K562 (cell line): ENCODE data around the gene ZNF48. TPM values are rescaled to one million over a fixed set of nuclear protein-coding genes. Genes with fewer than 3 reads are reported as not detected.

Experiments
- HIVEP1 ChIP-seq: fragments of 250-450 bp; sonication (Bioruptor Pico); IDR thresholded peaks from 2 replicates; pipeline ENCODE4 v1.4.0; 2020; ENCODE audit warnings: mild to moderate bottlenecking
- MAFG ChIP-seq: fragments of 450-650 bp; conservative IDR thresholded peaks from 2 replicates; pipeline ENCODE4 v1.6.1; 2016; ENCODE audit warnings: missing genetic modification characterization, missing compliant biosample characterization
- MTA1 ChIP-seq: fragments of 450-650 bp; IDR thresholded peaks from 2 replicates; pipeline ENCODE4 v1.6.1; 2017; ENCODE audit warnings: borderline replicate concordance
- MYBL2 ChIP-seq, 2 experiments: fragments of 450-650 bp in 1 of 2; sonication (generic) in 1 of 2; formaldehyde crosslinking in 1 of 2; IDR thresholded peaks; 2 replicates each; pipeline versions ENCODE4 v1.6.1 to v1.8.1; 2017 to 2022; ENCODE audit warnings: borderline replicate concordance in 1 of 2, inconsistent platforms in 1 of 2, low read depth in 1 of 2, mild to moderate bottlenecking in 1 of 2, missing genetic modification reagents in 1 of 2, moderate library complexity in 1 of 2
- STAT5B ChIP-seq: fragments of 250-450 bp; sonication (Bioruptor Pico); IDR thresholded peaks from 2 replicates; pipeline ENCODE4 v1.8.0; 2021; ENCODE audit warnings: mild to moderate bottlenecking, inconsistent platforms
- ZNF3 ChIP-seq: fragments of 250-450 bp; sonication (Bioruptor Pico); IDR thresholded peaks from 2 replicates; pipeline ENCODE4 v1.5.0; 2021; ENCODE audit warnings: mild to moderate bottlenecking, moderate library complexity
- ZNF717 ChIP-seq: fragments of 250-450 bp; sonication (Bioruptor Pico); IDR thresholded peaks from 2 replicates; pipeline ENCODE4 v1.5.0; 2021
- polyA plus RNA-seq, 8 experiments: library from polyadenylated mRNA; depleted of rRNA in 4 of 8; stranded (reverse) in 5 of 8; unstranded in 3 of 8; fragments of >200 nt; fragmentation: Nextera tagmentation in 2 of 8; fragmentation: Illumina TruSeq in 1 of 8; extraction: Ambion mirVana in 2 of 8; extraction: Trizol in 1 of 8; gene quantifications; 2 replicates each; pipeline versions ENCODE4 v1.2.1 to v1.2.3, GENCODE V29; 2011 to 2014; ENCODE audit warnings: inconsistent platforms in 1 of 8, missing spikeins in 1 of 8
- total RNA-seq, 7 experiments: library from RNA; depleted of rRNA in 6 of 7; stranded (reverse); fragments of >200 nt in 6 of 7; fragmentation: Illumina TruSeq in 2 of 7; extraction: Trizol in 2 of 7; gene quantifications; 2 replicates each; pipeline versions ENCODE4 v1.2.1 to v1.2.3, GENCODE V29; 2011 to 2021; ENCODE audit warnings: low replicate concordance in 1 of 7
- TF ChIP-seq, protein P1 (sequence below): fragments of 250-450 bp; sonication (Bioruptor Pico); IDR thresholded peaks from 2 replicates; pipeline ENCODE4 v1.5.0; 2021; ENCODE audit warnings: mild to moderate bottlenecking, moderate library complexity
- TF ChIP-seq, protein P2 (sequence below): fragments of 450-650 bp; formaldehyde crosslinking; IDR thresholded peaks from 2 replicates; pipeline ENCODE4 v1.4.0; 2022; ENCODE audit warnings: missing genetic modification characterization
- TF ChIP-seq, protein P3 (sequence below): fragments of 250-450 bp; sonication (Bioruptor Pico); IDR thresholded peaks from 2 replicates; pipeline ENCODE4 v1.5.0; 2020; ENCODE audit warnings: mild to moderate bottlenecking
- TF ChIP-seq, protein P4 (sequence below), 3 experiments: fragments of 200-800 bp in 1 of 3; fragments of 250-450 bp in 1 of 3; fragments of 450-650 bp in 1 of 3; sonication (Bioruptor Pico) in 1 of 3; sonication (Bioruptor generic) in 1 of 3; formaldehyde crosslinking in 1 of 3; IDR thresholded peaks; 2 replicates each; pipeline versions ENCODE4 v1.6.1 to v1.8.0; 2016 to 2022; ENCODE audit warnings: mild to moderate bottlenecking in 2 of 3, missing genetic modification characterization in 2 of 3, missing compliant biosample characterization in 1 of 3, moderate library complexity in 1 of 3
- TF ChIP-seq, protein P5 (sequence below): fragments of 450-650 bp; formaldehyde crosslinking; IDR thresholded peaks from 2 replicates; pipeline ENCODE4 v1.4.0; 2020; ENCODE audit warnings: mild to moderate bottlenecking
- TF ChIP-seq, protein P6 (sequence below): fragments of 450-650 bp; IDR thresholded peaks from 2 replicates; pipeline ENCODE4 v1.6.1; 2017; ENCODE audit warnings: mild to moderate bottlenecking, moderate library complexity

The ZNF48 gene
- total and polyA plus RNA-seq, 9 of the 15 experiments (the other 6 are each of a cell fraction or from before 2014, with no cell fraction given): 0.38 to 11.6 (median 4.7) TPM

DNA sequence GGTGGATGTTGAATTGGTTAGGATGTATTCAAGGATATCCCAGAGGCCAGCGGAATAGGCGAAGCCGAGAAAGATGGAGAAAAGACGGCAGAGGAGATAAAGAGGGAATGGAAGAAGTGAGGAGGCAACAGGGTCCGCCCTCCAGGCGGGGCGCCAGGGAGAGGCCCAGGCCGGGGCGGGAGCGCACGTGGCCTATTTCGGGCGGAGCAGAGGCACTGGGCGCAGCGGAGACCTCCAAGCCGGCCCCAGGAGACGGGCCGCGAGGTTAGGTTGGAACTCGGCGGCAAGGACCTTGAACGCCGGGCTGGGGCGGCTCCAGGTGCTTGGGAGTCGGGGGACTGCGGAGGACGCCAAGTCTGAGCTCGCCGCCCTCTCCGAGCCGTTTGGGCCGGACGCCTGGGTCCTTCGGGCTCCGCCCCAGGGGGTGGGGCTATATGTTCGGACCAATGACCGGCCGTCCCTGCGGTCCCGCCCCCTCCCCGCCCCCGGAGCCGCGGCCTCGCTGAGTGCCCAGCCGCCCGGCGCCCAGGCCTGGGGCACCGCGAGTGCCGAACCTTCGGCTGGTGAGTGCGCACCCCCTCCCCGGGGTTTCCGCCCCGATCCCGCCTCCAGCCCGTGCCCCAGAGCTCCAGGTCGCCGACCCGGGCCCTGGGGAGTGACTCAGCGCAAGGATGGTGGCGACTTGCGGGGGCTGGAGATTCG is 12.0 kb downstream of the ZNF48 start, which contains the start of gene ZNF771 (continued):
- TF ChIP-seq, protein P1, sequence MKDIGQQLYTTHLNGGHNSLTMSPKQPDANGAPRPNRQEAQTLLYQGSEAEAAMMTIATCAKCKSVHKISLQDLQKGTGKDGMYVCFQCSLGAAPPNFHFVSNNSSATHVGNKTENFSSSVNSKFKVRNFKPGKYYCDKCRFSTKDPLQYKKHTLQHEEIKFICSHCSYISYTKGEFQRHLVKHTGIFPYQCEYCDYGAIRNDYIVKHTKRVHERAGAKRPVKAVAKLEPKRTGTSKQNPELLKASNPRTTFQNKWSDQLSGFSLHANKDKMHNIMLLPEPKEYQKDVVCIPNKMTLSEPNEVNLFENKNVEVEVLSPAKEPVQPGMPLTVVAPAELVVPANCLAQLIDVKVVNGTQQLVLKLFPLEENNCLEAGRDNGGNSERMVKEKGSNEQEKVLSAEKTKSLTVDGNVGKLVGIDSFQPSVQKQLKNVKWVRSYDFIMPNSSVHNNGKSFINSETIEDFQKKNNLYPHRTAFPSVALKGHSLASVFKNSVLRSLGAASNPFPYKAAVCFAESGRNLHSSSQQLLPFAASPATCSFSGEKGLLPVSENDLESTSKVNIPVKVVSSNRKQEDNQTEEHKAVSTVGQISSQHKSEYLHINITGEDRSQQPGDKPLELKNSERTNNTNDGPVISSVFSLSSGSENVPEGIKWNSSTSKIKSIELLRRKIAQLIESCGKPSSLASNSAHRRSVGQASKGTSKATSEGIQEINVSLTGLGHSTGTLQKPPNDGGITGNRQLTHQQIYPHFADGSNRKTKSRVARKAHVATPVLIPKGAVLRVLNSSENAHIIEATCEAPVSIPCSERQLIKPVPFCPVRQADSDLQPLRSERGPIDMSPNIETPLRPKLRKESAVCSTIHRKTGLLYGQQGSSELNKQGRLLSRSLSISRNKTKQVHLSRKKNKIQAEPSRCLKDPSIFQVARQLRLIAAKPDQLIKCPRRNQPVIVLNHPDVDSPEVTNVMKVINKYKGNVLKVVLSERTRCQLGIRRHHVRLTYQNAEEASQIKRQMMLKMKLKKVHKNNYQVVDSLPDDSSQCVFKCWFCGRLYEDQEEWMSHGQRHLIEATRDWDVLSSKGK (CRISPR knock-in tag): no peak
- TF ChIP-seq MAFG: peak; percentile 41; the same call in 1 of the 2 replicates
- TF ChIP-seq, protein P2, sequence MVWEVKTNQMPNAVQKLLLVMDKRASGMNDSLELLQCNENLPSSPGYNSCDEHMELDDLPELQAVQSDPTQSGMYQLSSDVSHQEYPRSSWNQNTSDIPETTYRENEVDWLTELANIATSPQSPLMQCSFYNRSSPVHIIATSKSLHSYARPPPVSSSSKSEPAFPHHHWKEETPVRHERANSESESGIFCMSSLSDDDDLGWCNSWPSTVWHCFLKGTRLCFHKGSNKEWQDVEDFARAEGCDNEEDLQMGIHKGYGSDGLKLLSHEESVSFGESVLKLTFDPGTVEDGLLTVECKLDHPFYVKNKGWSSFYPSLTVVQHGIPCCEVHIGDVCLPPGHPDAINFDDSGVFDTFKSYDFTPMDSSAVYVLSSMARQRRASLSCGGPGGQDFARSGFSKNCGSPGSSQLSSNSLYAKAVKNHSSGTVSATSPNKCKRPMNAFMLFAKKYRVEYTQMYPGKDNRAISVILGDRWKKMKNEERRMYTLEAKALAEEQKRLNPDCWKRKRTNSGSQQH: no peak
- no peak for TF ChIP-seq MYBL2 (IDR thresholded peaks at IDR 0.05; ENCODE audit: low read depth)
- TF ChIP-seq MYBL2 (CRISPR knock-in tag; IDR thresholded peaks at IDR 0.05; ENCODE audit: borderline replicate concordance): no peak
- TF ChIP-seq, protein P3, sequence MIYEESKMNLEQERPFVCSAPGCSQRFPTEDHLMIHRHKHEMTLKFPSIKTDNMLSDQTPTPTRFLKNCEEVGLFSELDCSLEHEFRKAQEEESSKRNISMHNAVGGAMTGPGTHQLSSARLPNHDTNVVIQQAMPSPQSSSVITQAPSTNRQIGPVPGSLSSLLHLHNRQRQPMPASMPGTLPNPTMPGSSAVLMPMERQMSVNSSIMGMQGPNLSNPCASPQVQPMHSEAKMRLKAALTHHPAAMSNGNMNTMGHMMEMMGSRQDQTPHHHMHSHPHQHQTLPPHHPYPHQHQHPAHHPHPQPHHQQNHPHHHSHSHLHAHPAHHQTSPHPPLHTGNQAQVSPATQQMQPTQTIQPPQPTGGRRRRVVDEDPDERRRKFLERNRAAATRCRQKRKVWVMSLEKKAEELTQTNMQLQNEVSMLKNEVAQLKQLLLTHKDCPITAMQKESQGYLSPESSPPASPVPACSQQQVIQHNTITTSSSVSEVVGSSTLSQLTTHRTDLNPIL (CRISPR knock-in tag): no peak
- no peak for TF ChIP-seq ZNF717 (CRISPR knock-in tag)
- TF ChIP-seq ZNF3: no peak
- no peak for TF ChIP-seq HIVEP1
- TF ChIP-seq, protein P4, sequence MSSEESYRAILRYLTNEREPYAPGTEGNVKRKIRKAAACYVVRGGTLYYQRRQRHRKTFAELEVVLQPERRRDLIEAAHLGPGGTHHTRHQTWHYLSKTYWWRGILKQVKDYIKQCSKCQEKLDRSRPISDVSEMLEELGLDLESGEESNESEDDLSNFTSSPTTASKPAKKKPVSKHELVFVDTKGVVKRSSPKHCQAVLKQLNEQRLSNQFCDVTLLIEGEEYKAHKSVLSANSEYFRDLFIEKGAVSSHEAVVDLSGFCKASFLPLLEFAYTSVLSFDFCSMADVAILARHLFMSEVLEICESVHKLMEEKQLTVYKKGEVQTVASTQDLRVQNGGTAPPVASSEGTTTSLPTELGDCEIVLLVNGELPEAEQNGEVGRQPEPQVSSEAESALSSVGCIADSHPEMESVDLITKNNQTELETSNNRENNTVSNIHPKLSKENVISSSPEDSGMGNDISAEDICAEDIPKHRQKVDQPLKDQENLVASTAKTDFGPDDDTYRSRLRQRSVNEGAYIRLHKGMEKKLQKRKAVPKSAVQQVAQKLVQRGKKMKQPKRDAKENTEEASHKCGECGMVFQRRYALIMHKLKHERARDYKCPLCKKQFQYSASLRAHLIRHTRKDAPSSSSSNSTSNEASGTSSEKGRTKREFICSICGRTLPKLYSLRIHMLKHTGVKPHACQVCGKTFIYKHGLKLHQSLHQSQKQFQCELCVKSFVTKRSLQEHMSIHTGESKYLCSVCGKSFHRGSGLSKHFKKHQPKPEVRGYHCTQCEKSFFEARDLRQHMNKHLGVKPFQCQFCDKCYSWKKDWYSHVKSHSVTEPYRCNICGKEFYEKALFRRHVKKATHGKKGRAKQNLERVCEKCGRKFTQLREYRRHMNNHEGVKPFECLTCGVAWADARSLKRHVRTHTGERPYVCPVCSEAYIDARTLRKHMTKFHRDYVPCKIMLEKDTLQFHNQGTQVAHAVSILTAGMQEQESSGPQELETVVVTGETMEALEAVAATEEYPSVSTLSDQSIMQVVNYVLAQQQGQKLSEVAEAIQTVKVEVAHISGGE (CRISPR knock-in tag; IDR thresholded peaks at IDR 0.05): no peak
- TF ChIP-seq, protein P5, sequence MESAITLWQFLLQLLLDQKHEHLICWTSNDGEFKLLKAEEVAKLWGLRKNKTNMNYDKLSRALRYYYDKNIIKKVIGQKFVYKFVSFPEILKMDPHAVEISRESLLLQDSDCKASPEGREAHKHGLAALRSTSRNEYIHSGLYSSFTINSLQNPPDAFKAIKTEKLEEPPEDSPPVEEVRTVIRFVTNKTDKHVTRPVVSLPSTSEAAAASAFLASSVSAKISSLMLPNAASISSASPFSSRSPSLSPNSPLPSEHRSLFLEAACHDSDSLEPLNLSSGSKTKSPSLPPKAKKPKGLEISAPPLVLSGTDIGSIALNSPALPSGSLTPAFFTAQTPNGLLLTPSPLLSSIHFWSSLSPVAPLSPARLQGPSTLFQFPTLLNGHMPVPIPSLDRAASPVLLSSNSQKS (CRISPR knock-in tag): no peak
- TF ChIP-seq, protein P6, sequence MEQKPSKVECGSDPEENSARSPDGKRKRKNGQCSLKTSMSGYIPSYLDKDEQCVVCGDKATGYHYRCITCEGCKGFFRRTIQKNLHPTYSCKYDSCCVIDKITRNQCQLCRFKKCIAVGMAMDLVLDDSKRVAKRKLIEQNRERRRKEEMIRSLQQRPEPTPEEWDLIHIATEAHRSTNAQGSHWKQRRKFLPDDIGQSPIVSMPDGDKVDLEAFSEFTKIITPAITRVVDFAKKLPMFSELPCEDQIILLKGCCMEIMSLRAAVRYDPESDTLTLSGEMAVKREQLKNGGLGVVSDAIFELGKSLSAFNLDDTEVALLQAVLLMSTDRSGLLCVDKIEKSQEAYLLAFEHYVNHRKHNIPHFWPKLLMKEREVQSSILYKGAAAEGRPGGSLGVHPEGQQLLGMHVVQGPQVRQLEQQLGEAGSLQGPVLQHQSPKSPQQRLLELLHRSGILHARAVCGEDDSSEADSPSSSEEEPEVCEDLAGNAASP: no peak
- no peak for TF ChIP-seq STAT5B
- 0 out of 2 replicates have a peak, but pooled peaks have one; percentile 36 for TF ChIP-seq MTA1
